HG02970 (cell line): ENCODE results near the gene BLM.

Experiments used
- ATAC-seq: cut with Tn5 transposase; IDR thresholded peaks from one replicate; pipeline ENCODE4 v1.9.1; 2021; ENCODE audit warnings: mild to moderate bottlenecking, moderate library complexity, moderate number of reproducible peaks; ENCODE audit not compliant: unreplicated experiment, low FRiP score

BLM gene

DNA sequence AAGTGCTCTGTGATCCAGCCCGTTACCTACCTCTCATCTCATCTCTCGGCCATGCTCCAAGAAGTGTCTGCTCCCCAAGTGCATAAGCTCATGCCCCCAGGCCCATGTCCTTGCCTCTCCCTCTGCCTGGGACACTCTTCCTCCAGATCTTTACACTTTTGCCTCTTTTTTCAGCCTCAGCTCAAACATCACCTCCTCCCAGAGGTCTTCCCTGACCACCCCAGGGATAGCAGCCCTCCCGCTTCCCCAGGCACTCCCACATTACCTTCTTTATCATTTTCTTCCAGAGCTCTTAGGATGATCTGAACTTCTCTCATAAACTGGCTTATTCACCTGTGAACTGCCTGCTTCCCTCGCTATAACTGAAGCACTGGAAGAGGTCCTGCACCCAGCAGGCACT lies 148.6 kb downstream of the BLM start:
- ATAC-seq = no peak
